HepG2 (cell line): ENCODE data around the gene B3GNT9.

Experiments used
- E2F5 ChIP-seq: sonication (generic); formaldehyde crosslinking; conservative IDR thresholded peaks from 2 replicates; pipeline ENCODE4 v1.4.0; 2020; ENCODE audit warnings: missing genetic modification reagents
- TF ChIP-seq, protein P1 (sequence below), 2 experiments: IDR thresholded peaks; 2 replicates each; pipeline ENCODE4 v1.6.1; 2011 to 2012; ENCODE audit warnings: low read length in 2 of 2, borderline replicate concordance in 1 of 2, low read depth in 1 of 2, mild to moderate bottlenecking in 1 of 2, moderate library complexity in 1 of 2
- TF ChIP-seq, protein P2 (sequence below): IDR thresholded peaks from 2 replicates; pipeline ENCODE4 v1.6.1; 2016; ENCODE audit warnings: low read depth
- TF ChIP-seq, protein P3 (sequence below): IDR thresholded peaks from 2 replicates; pipeline ENCODE4 v1.6.1; 2012; ENCODE audit warnings: inconsistent platforms
- TF ChIP-seq, protein P4 (sequence below): fragments of 450-650 bp; IDR thresholded peaks from 2 replicates; pipeline ENCODE4 v1.6.1; 2017; ENCODE audit warnings: mild to moderate bottlenecking
- TF ChIP-seq, protein P5 (sequence below): sonication (generic); formaldehyde crosslinking; IDR thresholded peaks from 2 replicates; pipeline ENCODE4 v1.5.0; 2020; ENCODE audit warnings: mild to moderate bottlenecking, missing genetic modification reagents, moderate library complexity

- TF ChIP-seq, protein P1, sequence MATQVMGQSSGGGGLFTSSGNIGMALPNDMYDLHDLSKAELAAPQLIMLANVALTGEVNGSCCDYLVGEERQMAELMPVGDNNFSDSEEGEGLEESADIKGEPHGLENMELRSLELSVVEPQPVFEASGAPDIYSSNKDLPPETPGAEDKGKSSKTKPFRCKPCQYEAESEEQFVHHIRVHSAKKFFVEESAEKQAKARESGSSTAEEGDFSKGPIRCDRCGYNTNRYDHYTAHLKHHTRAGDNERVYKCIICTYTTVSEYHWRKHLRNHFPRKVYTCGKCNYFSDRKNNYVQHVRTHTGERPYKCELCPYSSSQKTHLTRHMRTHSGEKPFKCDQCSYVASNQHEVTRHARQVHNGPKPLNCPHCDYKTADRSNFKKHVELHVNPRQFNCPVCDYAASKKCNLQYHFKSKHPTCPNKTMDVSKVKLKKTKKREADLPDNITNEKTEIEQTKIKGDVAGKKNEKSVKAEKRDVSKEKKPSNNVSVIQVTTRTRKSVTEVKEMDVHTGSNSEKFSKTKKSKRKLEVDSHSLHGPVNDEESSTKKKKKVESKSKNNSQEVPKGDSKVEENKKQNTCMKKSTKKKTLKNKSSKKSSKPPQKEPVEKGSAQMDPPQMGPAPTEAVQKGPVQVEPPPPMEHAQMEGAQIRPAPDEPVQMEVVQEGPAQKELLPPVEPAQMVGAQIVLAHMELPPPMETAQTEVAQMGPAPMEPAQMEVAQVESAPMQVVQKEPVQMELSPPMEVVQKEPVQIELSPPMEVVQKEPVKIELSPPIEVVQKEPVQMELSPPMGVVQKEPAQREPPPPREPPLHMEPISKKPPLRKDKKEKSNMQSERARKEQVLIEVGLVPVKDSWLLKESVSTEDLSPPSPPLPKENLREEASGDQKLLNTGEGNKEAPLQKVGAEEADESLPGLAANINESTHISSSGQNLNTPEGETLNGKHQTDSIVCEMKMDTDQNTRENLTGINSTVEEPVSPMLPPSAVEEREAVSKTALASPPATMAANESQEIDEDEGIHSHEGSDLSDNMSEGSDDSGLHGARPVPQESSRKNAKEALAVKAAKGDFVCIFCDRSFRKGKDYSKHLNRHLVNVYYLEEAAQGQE (IDR thresholded peaks at IDR 0.05; ENCODE audit: borderline replicate concordance in 1 of 2, low read depth in 1 of 2, low read length in 2 of 2) = no peak
- TF ChIP-seq, protein P2, sequence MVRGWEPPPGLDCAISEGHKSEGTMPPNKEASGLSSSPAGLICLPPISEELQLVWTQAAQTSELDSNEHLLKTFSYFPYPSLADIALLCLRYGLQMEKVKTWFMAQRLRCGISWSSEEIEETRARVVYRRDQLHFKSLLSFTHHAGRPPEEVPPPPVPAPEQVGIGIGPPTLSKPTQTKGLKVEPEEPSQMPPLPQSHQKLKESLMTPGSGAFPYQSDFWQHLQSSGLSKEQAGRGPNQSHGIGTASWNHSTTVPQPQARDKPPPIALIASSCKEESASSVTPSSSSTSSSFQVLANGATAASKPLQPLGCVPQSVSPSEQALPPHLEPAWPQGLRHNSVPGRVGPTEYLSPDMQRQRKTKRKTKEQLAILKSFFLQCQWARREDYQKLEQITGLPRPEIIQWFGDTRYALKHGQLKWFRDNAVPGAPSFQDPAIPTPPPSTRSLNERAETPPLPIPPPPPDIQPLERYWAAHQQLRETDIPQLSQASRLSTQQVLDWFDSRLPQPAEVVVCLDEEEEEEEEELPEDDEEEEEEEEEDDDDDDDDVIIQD (CRISPR knock-in tag) = no peak
- TF ChIP-seq, protein P3, sequence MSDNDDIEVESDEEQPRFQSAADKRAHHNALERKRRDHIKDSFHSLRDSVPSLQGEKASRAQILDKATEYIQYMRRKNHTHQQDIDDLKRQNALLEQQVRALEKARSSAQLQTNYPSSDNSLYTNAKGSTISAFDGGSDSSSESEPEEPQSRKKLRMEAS = peak; percentile 88
- TF ChIP-seq E2F5 (CRISPR knock-in tag) = no peak
- TF ChIP-seq, protein P4, sequence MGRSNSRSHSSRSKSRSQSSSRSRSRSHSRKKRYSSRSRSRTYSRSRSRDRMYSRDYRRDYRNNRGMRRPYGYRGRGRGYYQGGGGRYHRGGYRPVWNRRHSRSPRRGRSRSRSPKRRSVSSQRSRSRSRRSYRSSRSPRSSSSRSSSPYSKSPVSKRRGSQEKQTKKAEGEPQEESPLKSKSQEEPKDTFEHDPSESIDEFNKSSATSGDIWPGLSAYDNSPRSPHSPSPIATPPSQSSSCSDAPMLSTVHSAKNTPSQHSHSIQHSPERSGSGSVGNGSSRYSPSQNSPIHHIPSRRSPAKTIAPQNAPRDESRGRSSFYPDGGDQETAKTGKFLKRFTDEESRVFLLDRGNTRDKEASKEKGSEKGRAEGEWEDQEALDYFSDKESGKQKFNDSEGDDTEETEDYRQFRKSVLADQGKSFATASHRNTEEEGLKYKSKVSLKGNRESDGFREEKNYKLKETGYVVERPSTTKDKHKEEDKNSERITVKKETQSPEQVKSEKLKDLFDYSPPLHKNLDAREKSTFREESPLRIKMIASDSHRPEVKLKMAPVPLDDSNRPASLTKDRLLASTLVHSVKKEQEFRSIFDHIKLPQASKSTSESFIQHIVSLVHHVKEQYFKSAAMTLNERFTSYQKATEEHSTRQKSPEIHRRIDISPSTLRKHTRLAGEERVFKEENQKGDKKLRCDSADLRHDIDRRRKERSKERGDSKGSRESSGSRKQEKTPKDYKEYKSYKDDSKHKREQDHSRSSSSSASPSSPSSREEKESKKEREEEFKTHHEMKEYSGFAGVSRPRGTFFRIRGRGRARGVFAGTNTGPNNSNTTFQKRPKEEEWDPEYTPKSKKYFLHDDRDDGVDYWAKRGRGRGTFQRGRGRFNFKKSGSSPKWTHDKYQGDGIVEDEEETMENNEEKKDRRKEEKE = no peak
- TF ChIP-seq, protein P5, sequence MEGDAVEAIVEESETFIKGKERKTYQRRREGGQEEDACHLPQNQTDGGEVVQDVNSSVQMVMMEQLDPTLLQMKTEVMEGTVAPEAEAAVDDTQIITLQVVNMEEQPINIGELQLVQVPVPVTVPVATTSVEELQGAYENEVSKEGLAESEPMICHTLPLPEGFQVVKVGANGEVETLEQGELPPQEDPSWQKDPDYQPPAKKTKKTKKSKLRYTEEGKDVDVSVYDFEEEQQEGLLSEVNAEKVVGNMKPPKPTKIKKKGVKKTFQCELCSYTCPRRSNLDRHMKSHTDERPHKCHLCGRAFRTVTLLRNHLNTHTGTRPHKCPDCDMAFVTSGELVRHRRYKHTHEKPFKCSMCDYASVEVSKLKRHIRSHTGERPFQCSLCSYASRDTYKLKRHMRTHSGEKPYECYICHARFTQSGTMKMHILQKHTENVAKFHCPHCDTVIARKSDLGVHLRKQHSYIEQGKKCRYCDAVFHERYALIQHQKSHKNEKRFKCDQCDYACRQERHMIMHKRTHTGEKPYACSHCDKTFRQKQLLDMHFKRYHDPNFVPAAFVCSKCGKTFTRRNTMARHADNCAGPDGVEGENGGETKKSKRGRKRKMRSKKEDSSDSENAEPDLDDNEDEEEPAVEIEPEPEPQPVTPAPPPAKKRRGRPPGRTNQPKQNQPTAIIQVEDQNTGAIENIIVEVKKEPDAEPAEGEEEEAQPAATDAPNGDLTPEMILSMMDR = peak; percentile 36
These were observed 27.2 kb upstream of the B3GNT9 start for GRCh38 chr16:67177743-67178699.
